ENCODE data around the gene UHMK1.
A peak's percentile ranks its signal among the peaks of the same experiment; 100 is the strongest.

Gene UHMK1

DNA sequence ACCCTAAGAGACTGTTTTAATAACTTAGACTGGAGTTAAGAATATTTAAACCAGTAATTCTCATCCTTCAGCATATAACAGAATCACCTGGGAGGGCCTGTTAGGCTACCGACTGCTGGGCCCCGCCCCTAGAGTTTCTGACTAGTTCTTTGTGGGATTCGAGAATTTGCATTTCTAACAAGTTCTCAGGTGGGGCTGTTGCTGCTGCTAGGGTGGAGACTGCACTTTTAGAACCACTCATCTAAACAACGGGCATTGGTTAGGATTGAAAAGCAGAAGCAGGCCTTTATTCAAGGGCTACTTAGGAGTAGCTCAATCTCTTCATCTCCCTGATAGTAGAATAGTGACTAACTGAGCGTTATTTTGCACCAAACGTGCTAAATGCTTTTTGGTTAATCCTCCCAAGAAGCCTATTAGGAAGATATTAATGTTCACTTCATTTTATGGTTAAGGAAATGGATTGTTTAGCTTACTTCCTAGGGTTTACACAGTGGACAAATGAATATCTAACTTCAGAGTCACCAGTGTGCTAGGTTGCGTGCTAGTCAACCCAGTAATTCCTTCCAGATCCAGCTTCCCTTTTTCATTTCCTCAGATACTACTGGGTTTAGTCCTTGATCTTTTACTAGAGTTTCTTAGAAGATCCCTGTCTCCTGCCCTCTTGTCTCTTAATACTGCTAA lies 32.8 kb downstream of the UHMK1 start:
- DNase-seq (ENCODE audit: low read depth in 2 of 2), result no peak

GRCh38 chr1:162530988-162531319 lies 33.3 kb downstream of the UHMK1 start:
- DNase-seq (ENCODE audit: low read depth in 2 of 2), result no peak

DNA sequence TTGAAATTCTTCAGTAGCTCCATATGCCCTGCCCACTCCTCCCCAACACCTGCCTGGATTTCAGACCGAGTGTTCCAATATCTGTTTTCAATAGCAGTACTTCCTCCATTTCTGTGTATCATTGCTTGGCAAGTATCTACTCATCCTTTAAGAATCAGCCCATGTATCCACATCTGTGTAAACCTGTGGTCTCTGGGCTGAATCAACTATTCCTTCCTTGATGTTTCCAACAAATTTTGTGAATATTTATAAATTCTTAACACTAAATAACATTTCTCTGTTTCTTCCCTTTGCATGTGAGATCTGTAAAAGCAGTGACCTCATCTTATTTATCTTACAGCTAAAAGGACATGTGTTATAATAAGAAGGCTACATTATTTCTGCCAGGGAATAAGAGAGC lies 37.9 kb downstream of the UHMK1 start:
- DNase-seq (ENCODE audit: low read depth in 2 of 2), result no peak

DNA sequence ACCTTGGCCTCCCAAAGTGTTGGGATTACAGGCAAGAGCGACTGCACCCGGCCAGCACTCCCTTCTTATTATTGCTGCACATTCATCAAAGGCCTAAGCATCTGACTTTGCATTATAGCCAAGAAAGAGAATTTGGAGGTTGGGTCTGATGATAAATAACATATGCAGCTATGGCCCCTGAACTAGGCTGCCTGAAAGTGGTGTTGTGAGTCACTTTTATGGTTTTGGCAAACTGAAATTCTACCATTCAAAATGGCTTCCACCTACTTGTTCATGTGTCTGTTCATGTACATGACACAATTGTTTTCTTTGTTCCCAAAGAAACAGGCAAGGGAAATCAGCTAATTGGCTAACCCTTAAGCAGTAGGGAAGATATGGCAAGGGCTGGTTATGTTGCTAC lies 38.9 kb downstream of the UHMK1 start:
- no peak for DNase-seq (ENCODE audit: low read depth in 2 of 2)

- no peak for DNase-seq (ENCODE audit: low read depth in 2 of 2)
Observed at GRCh38 chr1:162537216-162537615, 39.6 kb downstream of the UHMK1 start.

DNA sequence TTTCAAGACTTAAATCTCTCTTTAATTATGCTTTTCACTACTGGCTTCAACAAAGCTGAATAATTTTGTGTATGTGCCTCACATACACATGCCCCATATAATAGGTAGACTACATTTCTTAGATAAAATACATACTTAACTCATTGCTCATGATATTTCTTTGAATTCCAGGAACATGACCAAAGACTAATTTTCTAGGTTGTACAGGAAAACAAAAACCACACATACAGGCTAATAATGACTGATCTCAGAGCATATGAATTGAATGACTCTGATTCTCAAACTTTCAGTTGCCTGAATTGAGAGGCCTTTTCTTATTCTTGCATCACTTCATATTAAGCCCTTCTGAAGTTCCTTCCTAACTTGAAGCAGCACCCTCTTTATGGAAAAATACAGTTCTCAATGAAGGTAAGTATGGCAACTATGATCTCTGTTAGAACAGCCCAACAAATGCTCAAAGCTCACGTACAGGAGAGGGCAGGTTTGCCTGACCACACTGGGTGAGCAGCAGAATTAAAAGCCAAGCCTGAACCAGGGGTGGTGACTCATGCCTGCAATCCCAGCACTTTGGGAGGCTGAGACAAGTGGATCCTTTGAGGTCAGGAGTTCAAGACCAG lies 41.3 kb downstream of the UHMK1 start:
- DNase-seq (ENCODE audit: low read depth in 2 of 2), result no peak

DNA sequence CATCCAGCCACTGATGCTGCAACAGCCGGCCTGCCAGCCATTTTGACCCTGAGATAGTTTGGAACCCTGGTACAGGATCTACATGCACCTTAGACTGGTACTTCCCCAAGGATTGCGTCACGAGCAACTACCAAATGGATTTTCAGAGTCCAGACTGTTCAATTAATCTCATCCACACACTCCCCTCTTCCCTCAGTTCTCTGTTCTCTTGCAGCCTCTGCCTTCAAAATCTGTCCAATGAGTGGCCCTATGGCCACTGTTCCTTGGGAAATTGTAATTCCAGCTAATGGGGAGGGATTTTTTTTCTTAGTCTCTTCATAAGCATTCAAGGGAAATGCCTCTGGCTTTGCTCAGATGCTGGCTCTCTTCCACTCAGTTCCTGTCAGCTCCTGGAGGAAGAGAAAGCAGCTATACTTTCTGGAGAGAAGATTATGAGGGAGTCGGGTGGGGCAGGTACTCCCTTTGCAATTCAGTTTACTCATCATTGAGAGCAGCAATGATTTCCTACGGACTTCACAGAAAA lies 44.1 kb downstream of the UHMK1 start:
- DNase-seq (ENCODE audit: low read depth in 2 of 2), result no peak

DNA sequence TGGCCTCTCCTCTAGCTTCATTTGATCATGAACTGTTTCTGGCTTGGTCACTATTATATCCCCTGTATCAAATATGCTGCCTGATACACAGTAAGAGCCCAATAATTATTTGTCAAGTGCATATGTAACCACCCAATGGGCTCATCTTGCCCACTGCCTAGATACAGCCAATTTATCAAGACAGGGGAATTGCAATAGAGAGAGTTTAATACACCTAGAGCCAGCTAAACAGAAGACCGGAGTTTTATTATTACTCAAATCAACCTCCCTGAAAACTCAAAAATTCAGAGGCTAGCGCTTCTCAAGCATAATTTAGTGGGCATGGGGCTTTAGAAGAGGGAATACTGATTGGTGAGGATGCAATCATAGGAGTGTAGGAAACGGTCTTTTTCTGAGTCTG lies 45.6 kb downstream of the UHMK1 start:
- DNase-seq (ENCODE audit: low read depth in 2 of 2), result no peak

DNA sequence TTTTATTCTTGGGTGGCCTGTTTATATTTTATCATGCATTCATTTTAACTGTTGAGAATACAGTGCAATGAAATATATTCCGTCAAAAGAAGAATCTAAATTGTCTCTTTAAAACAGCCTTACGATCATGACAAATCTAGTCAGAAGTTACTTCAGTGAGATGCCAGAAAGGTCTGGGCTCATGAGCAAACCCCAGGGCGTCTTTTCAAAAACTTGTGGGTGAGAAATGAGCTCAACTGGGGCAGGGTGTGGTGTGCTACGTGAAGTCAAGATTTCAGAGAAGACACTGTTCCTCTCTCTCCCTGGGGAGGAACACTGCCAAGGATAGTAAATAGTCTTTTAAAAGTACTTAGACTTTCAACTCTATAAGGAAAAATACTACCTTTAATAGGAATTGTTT lies 50.6 kb downstream of the UHMK1 start:
- peak in 1 of 2 donors; percentile 6 for DNase-seq (ENCODE audit: low read depth in 2 of 2)

DNA sequence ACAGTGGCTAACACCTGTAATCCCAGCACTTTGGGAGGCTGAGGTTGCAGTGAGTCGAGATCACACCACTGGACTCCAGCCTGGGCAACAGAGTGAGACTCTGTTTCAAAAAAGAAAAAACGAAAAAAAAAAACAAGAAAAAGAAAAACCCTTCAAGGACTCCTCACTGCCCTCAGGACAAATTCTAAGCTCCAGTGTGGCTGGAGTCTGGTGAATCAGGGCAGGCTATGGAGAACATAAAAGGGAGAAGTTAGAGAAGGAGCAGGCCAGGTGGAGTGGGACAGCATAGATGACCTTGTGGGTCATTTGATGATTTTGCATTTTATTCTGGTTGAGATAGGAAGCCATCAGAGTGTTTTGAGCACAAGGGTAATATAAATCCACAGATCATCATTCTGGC lies 51.4 kb downstream of the UHMK1 start:
- no peak for DNase-seq (ENCODE audit: low read depth in 2 of 2)

- DNase-seq (ENCODE audit: low read depth in 2 of 2), result no peak
Observed at GRCh38 chr1:162550925-162551324, 53.3 kb downstream of the UHMK1 start.

- no peak for DNase-seq (ENCODE audit: low read depth in 2 of 2)
Observed at GRCh38 chr1:162551969-162552683, 54.5 kb downstream of the UHMK1 start.

GRCh38 chr1:162552684-162553252 lies 55.1 kb downstream of the UHMK1 start:
- no peak for DNase-seq (ENCODE audit: low read depth in 2 of 2)

DNA sequence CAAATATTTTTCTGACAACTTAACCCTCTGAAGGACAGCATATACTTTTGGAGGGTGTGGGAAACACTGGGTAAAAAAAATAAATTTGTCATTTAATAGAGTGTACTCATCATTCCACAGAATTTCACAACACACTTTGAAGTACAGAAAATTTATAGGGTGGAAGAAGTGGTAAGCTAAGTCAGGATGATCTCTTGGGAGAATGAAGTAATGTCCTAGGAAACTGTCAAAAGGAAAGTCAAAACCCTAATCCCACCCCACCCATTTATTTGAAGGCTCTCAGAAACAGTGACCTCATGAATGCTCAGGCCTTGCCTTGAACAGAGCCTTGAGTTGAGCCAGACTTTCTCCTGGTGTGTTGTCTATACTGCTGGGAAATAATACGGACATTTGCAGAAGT lies 56.6 kb downstream of the UHMK1 start:
- DNase-seq (ENCODE audit: low read depth in 2 of 2), result no peak

DNA sequence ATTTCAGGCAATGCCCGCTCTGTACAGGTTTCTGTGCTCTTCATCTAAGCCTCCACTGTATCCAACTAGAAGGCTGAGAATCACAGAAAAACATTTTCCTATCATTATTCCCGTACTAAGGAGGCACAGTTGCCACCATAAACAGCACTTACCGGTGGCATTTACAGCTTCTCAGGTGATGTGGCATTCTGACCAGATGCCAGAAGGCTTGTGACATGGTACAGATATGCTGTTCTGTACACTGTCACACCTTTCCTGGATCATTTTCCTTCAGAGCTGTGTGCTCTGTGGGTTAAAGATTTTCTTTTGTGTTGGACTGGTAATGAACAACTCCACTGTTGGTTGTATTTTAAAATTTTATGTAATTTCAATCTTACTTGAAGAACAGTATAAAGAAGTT lies 59.9 kb downstream of the UHMK1 start:
- DNase-seq (ENCODE audit: low read depth in 2 of 2), result no peak

DNA sequence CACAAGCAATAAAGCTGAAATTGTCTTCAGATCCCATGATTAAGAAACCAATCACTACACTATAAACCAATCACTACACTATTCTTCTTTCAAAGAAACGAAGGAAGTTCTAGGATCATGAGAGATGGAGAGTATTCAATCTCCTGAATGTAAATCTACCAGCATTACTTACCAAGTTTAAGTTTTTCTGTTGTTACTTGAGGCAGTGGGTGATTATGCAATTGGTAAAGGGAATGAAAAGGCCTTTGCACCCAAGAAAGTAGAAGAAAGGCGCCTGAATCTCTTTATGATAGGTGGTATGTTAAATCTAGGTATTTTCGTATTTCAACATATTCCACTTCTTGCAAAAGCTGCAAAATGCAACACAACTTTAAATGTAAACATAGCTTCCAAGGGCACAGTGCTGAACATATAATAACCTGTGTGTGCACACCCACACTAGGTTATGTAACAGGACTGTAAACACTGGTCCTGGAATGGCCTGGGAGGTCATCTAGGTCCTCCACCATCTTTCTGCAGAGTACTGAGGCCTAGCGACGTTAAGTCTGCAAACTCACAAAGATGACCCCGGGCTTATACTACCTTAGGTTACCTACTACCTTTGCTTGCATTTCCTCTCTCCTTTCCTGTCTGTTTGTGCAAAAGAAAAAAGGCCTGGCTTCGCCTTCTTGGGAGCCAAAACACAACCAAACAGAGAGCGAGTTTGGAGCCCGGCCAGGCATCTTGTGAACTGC lies 62.9 kb downstream of the UHMK1 start:
- no peak for DNase-seq (ENCODE audit: low read depth in 2 of 2)

- DNase-seq (ENCODE audit: low read depth in 2 of 2), result peak; percentile 95 to 97
Observed at GRCh38 chr1:162561037-162561615, 63.5 kb downstream of the UHMK1 start.

- DNase-seq (ENCODE audit: low read depth in 2 of 2), result peak in 1 of 2 donors; percentile 4
Observed at GRCh38 chr1:162561616-162562469, 64.2 kb downstream of the UHMK1 start, which contains the start of gene UAP1. Gene UAP1, plus strand, starts transcription at chr1:162561722. Its CDS starts 4,347 bp downstream, at chr1:162566069.

DNA sequence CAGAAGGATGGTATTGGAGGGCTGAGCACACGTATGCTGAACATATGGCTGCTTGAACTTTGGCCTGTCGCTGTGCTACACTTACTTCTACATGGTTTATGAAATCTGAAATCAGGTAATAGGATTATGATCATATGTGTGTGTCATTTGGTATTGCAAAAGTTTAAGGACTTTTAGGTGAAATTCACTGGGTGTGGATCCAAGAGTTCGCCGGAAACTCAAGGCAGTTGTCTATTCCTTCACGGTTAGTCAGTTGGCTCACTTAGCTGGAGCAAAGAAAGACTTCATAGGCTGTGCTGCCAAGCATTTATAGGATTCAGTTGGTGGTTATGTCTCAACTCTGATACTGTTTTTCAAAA lies 64.8 kb downstream of the UHMK1 start:
- DNase-seq (ENCODE audit: low read depth in 2 of 2), result no peak

GRCh38 chr1:162564762-162565218 lies 67.2 kb downstream of the UHMK1 start:
- no peak for DNase-seq (ENCODE audit: low read depth in 2 of 2)

DNA sequence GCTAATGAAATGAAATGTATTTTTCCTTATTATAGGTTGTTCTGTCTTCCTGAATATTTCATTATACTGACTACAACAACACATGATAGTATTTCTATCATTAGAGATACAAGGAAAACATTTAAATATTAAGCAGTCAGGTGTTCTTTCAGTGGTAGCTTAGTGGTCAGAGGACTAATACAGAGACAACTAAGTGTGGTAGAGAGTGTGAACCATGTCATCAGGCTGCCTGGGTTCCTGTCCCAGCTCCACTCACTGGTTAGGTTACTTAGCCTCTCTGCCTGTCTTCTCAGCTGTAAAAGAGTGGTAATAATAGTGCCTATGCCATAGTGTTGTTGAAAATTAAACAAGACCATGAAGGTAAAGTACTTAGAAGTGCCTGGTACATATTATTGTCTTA lies 67.8 kb downstream of the UHMK1 start:
- DNase-seq (ENCODE audit: low read depth in 2 of 2), result no peak

Measured in activated CD8-positive, alpha-beta memory T cell treated with anti-CD3 and anti-CD28 coated beads for 4 hours (primary cell).